DMS153 (cell line): Measurements from ENCODE around the gene ELOVL5.
"Not testable (repeated sequence)": the region's sequence is repeated elsewhere in the genome, so short reads cannot be mapped to it uniquely, and the experiment has no call there.

ENCODE experiments used
- DNase-seq: peaks from one replicate; lab custom pipeline; 2025; lab: John Stamatoyannopoulos, UW

Gene ELOVL5

GRCh38 chr6:53328375-53328774 lies 20.4 kb downstream of the ELOVL5 start:
- DNase-seq = no peak

DNA sequence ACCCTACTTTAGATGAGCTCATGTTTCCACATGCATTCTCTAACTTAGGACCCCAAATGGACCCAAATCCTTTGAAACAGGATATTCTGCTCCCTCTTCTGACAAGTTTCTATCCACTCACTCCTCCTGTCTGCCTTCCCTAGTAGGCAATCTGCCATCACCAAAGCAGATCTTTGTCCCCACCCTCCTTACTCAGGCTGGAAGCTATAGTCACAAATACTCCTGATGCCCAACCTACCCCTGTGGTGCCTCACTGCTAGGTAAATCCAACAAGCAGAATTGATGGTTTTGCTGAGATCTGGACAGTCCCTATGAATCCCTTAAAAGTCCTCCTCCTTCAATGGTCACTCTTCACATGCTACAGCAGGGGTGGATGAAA lies 21.7 kb downstream of the ELOVL5 start:
- DNase-seq = no peak

DNA sequence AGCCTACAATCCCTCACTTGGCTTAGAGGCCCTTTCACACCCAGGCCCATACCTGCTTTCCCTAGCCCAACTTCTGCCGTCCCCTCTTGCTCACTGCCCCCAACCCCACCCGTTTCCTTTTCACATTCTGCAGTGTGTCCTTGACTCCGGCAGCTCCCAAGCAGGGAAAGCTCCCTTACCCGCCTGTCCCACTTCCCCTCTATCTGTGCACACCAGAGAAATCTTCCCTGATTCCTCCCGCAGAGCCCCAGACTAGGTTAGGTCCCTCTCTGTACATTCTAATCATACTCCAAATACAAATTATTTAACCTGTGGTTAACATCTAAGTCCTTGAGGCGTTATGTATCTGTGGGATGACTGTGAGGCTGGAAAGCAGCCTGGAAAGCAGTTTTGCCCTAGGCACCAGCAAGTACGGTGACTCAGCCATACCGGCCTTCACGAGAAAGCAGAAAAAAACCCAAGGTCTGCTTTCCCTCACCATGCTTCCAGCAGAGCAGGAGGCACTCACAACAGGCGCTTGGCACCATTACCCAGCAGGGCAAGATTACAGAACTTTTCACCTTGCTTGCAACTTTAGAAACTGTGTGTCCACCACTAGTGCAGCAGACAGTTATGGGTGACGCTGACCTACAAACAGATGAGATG lies 22.3 kb downstream of the ELOVL5 start:
- DNase-seq = no peak

- no peak for DNase-seq
These were observed 23.0 kb downstream of the ELOVL5 start for GRCh38 chr6:53325785-53326184.

- no peak for DNase-seq
These were observed 26.3 kb downstream of the ELOVL5 start for GRCh38 chr6:53322188-53323029.

GRCh38 chr6:53321701-53322100 lies 27.0 kb downstream of the ELOVL5 start:
- no peak for DNase-seq

DNA sequence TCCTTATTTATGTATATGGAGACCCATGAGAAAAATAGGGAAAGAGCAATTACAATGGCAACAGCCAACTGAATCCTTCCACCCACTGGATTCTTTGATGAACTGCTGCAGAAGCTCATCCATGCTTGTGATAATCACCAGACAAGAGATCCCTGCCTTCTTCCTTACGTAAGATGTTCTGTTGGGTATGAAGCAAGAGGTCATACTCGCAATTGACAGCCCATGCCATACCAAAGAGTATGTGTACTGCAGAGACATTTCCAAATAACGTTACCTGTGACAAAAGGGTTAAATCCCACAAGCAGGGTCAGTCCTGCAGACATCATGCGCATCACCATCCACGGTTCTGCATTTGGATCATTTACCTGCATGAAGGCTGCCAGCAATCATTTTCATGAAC lies 27.8 kb downstream of the ELOVL5 start:
- DNase-seq = no peak

DNA sequence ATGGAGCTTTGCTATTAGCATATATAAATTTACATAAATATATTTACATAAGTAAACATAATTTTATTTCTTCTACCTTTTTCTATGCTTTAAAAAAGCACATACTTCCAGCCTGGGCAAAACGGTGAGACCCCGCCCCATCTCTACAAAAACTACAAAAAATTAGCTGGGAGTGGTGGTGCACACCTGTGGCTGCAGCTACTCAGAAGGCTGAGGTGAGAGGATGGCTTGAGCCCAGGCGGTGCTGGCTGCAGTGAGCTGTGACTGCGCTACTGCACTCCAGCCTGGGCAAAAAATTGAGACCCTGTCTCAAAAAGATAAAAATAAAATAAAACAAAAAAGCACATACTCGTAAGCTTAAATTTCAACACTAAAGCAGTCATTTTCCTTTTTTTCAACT lies 30.3 kb downstream of the ELOVL5 start:
- DNase-seq = no peak

GRCh38 chr6:53317861-53318260 lies 30.9 kb downstream of the ELOVL5 start:
- DNase-seq = no peak

- not testable (repeated sequence) for DNase-seq
These were observed 31.5 kb downstream of the ELOVL5 start for GRCh38 chr6:53317299-53317698.

DNA sequence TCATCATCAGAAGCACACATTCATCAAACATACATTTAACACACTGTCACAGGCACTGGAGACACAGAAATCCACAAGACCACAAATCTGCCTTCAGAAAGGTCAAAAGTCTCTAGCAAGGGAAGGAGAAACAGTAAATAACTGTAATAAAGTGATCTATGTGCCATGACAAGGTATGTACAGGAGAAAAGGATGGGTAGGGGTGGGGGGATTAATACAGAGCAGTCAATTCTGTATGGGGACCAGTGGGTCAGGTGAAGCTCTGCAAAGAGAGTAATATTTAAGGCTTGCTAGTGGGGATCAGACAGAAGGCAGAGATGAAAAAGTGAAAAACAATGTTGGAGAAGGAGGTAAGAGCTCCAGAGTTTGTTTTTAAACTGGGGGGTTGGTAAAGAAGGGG lies 32.6 kb downstream of the ELOVL5 start:
- DNase-seq = no peak

DNA sequence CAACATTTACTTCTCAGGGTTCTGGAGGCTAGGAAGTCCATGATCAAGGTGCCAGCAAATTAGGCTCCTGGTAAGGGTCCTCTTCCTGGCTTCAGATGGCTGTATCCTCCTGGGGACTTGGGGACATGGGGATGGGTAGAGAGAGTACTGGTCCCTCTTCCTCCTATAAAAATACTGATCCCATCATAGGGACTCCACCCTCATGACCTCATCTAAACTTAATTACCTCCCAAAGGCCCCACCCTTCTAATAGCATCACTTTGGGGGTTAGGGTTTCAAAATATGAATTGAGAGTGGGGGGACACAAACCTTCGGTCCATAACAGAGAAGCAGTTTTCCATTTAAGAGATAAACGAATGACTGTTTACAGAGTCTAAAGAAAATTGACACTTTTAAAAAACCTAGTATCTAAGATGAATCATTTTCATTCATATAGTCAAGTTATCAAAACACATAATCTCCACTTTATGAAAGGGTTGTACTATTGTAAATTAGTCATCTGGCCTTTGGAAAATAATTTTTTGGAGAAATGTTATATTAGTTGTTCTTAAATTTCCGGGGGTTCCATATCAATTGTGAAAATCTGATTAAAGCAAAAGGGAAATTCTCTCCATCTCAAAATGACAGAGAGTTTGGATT lies 33.5 kb downstream of the ELOVL5 start:
- DNase-seq = no peak

GRCh38 chr6:53313784-53314400 lies 34.9 kb downstream of the ELOVL5 start:
- DNase-seq = no peak

GRCh38 chr6:53312355-53312754 lies 36.4 kb downstream of the ELOVL5 start:
- DNase-seq = no peak

DNA sequence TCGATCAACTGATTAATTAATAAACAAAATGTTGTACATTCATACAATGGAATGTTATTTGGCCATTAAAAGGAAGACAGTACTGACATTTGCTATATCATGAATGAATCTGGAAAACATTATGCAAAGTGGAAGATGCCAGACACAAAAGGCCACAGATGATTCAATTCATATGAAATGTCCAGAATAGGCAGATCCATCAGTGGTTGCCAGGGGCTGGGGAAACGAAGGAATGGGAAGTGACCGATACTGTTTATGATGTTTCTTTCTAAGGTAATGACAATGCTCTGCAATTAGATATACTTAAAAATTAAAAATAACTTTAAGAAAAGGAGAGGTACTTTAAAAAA lies 37.2 kb downstream of the ELOVL5 start:
- no peak for DNase-seq

DNA sequence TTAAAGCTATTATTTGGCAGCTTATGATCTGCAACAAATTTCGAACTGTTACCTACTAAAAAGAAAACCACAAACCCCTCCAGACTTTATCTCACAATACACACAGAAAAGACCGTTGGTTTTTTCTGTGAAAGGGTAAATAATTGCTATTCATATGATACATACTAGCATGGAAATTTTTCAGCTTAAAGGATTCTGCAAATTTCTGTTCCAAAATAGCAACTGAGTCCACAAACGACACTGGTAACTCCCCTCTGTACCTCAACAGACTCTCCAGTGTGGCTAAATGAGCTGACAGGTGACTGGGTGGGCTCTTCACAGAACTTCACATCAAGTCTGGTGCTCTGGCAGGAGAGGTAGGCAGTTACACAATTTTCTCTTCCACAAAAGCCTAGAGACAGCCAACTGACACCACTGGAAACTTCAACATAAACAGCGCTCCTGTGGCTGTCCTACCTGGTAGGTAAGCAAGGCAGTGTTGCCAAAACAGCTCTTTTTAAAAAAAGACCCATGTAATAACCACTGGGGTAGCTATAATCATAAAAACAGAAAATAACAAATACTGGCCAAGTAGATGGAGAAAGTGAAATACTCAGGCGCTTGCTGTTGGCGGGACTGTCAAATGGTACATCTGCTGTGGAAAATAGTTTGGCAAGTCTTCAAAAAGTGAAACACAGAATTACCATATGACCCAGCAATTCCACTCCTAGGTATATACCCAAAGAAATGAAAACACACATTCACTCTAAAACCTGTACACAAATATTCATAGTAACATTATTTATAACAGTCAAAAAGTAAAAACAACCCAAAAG lies 37.8 kb downstream of the ELOVL5 start:
- no peak for DNase-seq

DNA sequence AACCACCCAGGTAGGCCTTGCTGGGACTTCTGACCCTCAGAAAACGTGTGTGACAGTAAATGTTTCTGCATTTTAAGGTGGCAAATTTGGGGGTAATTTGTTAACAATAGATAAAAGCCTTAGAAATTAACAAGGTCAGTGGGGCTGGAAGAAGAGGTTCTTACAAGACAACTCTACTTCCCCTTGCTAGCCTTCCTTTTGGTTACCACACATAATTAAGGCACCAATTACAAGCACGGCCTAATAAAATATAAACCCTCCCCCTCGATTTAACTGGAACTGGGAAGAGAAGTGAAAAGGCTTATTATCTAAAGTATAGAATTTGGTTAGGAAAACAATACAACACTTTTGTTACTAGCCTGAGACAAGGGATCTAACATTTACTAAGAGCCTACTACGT lies 38.8 kb downstream of the ELOVL5 start:
- DNase-seq = no peak

- peak; percentile 72 for DNase-seq
These were observed 39.5 kb downstream of the ELOVL5 start for GRCh38 chr6:53309059-53309900.

DNA sequence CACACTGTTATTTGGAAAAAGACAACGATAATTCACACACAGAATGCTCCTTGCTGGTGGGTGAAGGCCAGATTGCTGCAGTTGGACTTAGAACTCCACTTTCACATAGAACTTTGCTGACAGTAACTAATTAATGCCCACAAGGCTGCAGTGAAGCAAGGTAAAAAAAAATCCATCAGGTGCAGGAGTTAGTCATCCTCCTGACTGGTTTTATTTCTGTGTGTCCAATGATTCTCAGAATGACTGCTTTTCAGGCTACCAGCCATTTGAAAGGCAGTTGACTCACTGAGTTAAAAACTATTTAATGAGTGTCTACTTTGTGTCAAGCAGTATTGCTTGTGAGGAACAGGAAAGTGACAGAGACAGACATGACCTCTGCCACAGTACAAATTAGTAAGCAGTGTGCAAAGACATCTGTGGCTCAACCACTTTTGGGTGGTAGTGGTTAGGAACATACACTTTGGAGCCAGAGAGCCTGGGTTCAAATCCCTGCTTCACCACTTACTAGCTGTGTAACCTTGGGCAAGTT lies 41.9 kb downstream of the ELOVL5 start:
- no peak for DNase-seq

DNA sequence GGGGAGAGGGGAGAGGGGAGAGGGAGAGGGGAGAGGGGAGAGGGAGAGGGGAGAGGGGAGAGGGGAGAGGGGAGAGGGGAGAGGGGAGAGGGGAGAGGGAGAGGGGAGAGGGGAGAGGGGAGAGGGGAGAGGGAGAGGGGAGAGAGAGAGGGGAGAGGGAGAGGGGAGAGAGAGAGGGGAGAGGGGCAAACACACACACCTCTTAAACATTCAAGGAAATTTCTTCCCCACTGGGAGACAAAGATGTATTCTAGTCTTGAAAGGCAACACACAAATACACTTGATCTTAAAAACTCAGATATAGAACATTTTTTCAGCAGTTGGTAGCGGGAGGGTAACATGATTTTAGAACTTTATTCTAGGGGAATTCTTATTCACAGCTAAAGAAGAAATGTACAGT lies 42.5 kb downstream of the ELOVL5 start:
- not testable (repeated sequence) for DNase-seq

DNA sequence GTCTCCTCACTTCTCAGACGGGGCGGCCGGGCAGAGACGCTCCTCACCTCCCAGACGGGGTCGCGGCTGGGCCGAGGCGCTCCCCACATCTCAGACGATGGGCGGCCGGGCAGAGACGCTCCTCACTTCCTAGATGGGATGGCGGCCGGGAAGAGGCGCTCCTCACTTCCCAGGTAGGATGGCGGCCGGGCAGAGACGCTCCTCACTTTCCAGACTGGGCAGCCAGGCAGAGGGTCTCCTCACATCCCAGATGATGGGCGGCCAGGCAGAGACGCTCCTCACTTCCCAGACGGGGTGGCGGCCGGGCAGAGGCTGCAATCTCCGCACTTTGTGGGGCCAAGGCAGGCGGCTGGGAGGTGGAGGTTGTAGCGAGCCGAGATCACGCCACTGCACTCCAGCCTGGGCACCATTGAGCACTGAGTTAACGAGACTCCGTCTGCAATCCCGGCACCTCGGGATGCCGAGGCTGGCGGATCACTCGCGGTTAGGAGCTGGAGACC lies 43.2 kb downstream of the ELOVL5 start:
- DNase-seq = not testable (repeated sequence)
